Ascending aorta (tissue), 2 donors: Measurements from ENCODE around the gene ARID1B. TPM values are rescaled to one million over a fixed set of nuclear protein-coding genes. Genes with fewer than 3 reads are reported as not detected.

Experiments used
- DNase-seq, 2 donors: peaks; one replicate each; pipeline ENCODE4 v3.0.0-alpha.2; 2019; ENCODE audit warnings: low spot score in 2 of 2
- H3K27ac ChIP-seq, 2 donors: fragments of 200-600 bp; sonication (generic); one replicate each; pipeline ENCODE4 v1.5.1; 2016 to 2017; ENCODE audit warnings: mild to moderate bottlenecking in 1 of 2
- H3K27me3 ChIP-seq: fragments of 200-600 bp; sonication (generic); one replicate; pipeline ENCODE4 v1.5.1; 2017
- H3K36me3 ChIP-seq, 2 donors: fragments of 200-600 bp; sonication (generic); one replicate each; pipeline ENCODE4 v1.5.1; 2016
- H3K4me1 ChIP-seq, 2 donors: fragments of 200-600 bp; sonication (generic); one replicate each; pipeline ENCODE4 v1.5.1; 2016 to 2017; ENCODE audit warnings: mild to moderate bottlenecking in 1 of 2
- H3K4me3 ChIP-seq, 2 donors: fragments of 200-600 bp; sonication (generic); one replicate each; pipeline ENCODE4 v1.5.1; 2016 to 2017; ENCODE audit warnings: mild to moderate bottlenecking in 1 of 2
- H3K9me3 ChIP-seq, 2 donors: fragments of 200-600 bp; sonication (generic); one replicate each; pipeline ENCODE4 v1.5.1; 2016
- intact Hi-C: fragments of 100-400 bp; cut with DNase I; formaldehyde crosslinking; loops from one replicate; pipeline ENCODE4 v1.15.1; 2023
- total RNA-seq: library from RNA; depleted of rRNA; stranded (reverse); fragments of >200 nt; gene quantifications from one replicate; pipeline ENCODE4 v1.1.0, GENCODE V29; 2016
- TF ChIP-seq, protein P1 (sequence below), 3 experiments: fragments of 200-600 bp in 2 of 3; fragments of 450-650 bp in 1 of 3; sonication (generic) in 2 of 3; IDR thresholded peaks; one replicate each; pipeline ENCODE4 v1.5.1; 2016 to 2019; ENCODE audit warnings: antibody characterized with exemption in 3 of 3, mild to moderate bottlenecking in 1 of 3, moderate library complexity in 1 of 3

The ARID1B gene
- total RNA-seq, 1 donor from 2014 or later = 97.9 TPM

DNA sequence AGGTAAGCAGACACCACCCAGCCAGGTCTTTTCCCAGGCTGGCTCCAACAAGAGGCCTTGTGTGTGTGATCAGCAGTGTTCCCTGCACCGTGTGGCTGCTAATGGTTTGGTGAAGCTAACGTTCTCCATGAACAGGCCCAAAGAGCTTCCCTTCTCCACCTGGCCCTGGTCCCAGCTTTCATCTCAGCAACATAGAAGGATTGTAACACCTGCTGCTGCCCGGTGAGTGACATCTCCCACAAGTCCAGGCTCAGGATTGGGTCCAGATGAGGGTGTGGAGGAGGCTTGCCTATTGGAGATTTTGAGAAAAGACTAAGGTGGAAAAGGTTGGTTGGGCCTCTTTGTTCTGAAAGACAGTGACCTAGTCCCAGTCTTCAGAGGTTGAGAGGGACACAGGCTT, 456.5 kb downstream of the ARID1B start:
- TF ChIP-seq, protein P1, sequence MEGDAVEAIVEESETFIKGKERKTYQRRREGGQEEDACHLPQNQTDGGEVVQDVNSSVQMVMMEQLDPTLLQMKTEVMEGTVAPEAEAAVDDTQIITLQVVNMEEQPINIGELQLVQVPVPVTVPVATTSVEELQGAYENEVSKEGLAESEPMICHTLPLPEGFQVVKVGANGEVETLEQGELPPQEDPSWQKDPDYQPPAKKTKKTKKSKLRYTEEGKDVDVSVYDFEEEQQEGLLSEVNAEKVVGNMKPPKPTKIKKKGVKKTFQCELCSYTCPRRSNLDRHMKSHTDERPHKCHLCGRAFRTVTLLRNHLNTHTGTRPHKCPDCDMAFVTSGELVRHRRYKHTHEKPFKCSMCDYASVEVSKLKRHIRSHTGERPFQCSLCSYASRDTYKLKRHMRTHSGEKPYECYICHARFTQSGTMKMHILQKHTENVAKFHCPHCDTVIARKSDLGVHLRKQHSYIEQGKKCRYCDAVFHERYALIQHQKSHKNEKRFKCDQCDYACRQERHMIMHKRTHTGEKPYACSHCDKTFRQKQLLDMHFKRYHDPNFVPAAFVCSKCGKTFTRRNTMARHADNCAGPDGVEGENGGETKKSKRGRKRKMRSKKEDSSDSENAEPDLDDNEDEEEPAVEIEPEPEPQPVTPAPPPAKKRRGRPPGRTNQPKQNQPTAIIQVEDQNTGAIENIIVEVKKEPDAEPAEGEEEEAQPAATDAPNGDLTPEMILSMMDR (IDR thresholded peaks at IDR 0.05) = no peak
- no peaks in the 10 kb centered on the region for H3K9me3 ChIP-seq
- H3K27ac ChIP-seq = peak overlapping the region; percentile 24 to 25
- DNase-seq = peak in 1 of 2 donors; percentile 63
- H3K4me3 ChIP-seq = no peak overlapping the region
- H3K27me3 ChIP-seq = no peaks in the 10 kb centered on the region
- no peaks in the 10 kb centered on the region for H3K36me3 ChIP-seq
- peaks cover 10 to 16% of the 10 kb centered on the region in 2 donors for H3K4me1 ChIP-seq
- intact Hi-C loops = no loop called here

DNA sequence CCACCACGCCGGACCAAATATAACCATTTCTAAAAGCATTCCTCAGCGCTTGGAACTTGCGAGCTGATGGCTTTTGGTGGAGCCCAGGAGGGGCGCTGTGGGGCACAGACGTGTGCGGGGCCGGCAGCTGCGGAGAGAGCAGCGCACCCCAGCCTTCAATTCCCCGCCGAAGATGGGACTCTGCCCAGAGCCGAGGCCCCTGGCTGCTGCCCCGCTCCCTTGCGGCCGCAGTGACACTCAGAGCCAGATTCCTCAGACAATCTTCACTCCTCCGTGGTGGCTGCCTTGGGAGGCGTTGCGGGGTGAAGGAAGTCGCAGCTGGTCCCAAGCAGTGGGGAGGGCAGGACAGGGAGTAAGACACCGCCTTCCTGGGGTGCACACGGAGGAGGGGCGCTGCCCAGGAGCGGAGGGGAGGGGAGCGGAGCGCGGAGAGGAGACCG, 458.4 kb downstream of the ARID1B start:
- no peaks in the 10 kb centered on the region for H3K27me3 ChIP-seq
- TF ChIP-seq, protein P1 (IDR thresholded peaks at IDR 0.05) = peak; percentile 81 to 87 (median 87)
- H3K4me1 ChIP-seq = peaks cover 7 to 28% of the 10 kb centered on the region in 2 donors
- intact Hi-C loops = loop anchor here (1.0 kb wide), 1 partner anchor 39 kb away; no protein-coding TSS in a partner anchor
- H3K27ac ChIP-seq = peak overlapping the region; percentile 96
- peak; percentile 45 to 88 for DNase-seq
- no peaks in the 10 kb centered on the region for H3K36me3 ChIP-seq
- H3K4me3 ChIP-seq = peak overlapping the region; percentile 59 to 64
- H3K9me3 ChIP-seq = no peaks in the 10 kb centered on the region

DNA sequence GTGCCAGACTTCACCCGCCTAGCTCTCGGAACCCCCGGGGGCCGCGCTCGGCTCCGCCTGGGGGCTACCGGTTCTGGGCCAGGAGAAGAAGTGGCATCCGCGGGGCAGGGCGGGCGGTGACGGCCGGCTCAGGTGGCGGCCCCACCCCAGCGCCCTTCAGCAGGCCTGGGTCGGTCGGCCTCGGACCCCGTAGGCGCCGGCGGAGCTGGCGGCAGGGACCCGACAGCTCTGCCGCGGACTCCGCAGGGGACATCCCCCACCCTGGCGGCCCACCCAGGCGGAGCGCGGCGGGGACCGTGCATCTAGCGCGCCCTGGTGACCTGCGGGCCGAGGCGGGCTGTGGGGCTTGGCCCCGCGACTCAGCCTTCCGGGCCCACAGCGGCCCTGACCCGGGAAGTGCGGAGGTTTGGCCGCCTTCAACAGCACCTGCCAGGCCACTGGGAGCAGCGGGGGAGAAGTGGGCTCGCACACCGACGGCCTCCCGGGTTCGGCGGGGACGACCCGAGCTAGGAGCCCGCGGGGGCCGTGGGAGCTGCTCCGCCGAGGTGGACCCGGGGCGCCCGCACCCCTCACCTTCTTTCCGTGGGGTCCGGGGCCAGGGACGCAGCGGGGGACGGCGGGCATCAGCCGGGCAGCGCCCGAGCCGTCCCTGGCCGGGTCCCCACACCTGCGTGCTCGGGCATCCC, 459.0 kb downstream of the ARID1B start:
- Histone ChIP-seq H3K4me1 (peaks cover 11 to 34% of the 10 kb centered on the region in 2 donors), H3K9me3 (no peaks in the 10 kb centered on the region), H3K4me3 (peak overlapping the region; percentile 59 to 64), H3K27ac (peak overlapping the region; percentile 96), H3K36me3 (no peaks in the 10 kb centered on the region), H3K27me3 (no peaks in the 10 kb centered on the region)
- no peak for DNase-seq
- TF ChIP-seq, protein P1 (IDR thresholded peaks at IDR 0.05) = no peak
- intact Hi-C loops = loop anchor here (1.0 kb wide), 1 partner anchor 38 kb away; no protein-coding TSS in a partner anchor

DNA sequence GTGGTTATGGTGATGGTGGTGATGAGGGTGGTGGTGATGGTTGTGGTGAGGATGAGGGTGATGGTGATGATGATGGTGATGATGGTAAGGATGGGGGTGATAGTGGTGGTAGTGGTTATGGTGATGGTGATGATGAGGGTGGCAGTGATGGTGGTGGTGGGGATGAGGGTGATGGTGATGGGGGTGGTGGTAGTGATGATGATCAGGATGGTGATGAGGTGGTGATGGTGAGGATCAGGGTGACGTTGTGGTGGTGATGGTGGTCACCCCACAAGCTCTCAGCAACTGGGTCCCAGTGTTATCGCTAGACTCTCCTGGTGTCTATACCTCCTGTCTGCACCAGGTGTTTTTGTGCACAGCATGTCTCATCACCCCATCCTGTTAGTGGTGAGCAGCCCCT, 461.2 kb downstream of the ARID1B start:
- Histone ChIP-seq H3K9me3 (no peaks in the 10 kb centered on the region), H3K36me3 (no peaks in the 10 kb centered on the region), H3K27ac (peak overlapping the region; percentile 92 to 96), H3K4me3 (no peak overlapping the region), H3K4me1 (peaks cover 13 to 40% of the 10 kb centered on the region in 2 donors), H3K27me3 (no peaks in the 10 kb centered on the region)
- intact Hi-C loops = loop anchor here (2.0 kb wide), 1 partner anchor 14 kb away; no protein-coding TSS in a partner anchor
- TF ChIP-seq, protein P1 (IDR thresholded peaks at IDR 0.05) = no peak
- no peak for DNase-seq

DNA sequence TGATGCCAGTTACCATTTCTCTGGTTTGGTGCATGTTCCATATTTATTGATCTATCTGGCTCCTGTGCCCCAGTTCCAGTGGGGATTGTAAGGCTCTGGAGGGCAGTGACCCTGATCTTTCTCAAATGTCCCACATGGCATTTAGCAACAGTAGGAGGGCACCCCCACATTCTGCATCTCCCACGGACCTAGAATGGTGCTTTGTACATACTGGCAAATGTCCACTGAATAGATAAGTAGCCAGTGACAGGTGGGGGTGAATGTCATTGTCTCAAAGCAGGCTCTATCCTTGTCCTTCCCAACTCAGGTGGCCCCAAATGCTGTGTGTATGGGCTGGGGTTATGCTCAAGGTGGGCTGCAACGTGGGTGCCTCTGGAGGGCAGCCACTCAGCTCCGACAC, 462.0 kb downstream of the ARID1B start:
- TF ChIP-seq, protein P1 (IDR thresholded peaks at IDR 0.05) = no peak
- Histone ChIP-seq H3K36me3 (no peaks in the 10 kb centered on the region), H3K4me1 (peaks cover 13 to 47% of the 10 kb centered on the region in 2 donors), H3K9me3 (no peaks in the 10 kb centered on the region), H3K27ac (peak overlapping the region; percentile 92 to 96), H3K4me3 (no peak overlapping the region), H3K27me3 (no peaks in the 10 kb centered on the region)
- DNase-seq = no peak
- intact Hi-C loops = loop anchor here (2.0 kb wide), 1 partner anchor 14 kb away; no protein-coding TSS in a partner anchor
